22Rv1 (cell line): ENCODE measurements around the gene SAFB2.

ENCODE experiments used
- CTCF ChIP-seq: fragments of 450-650 bp; IDR thresholded peaks from 2 replicates; pipeline ENCODE4 v1.5.1; 2017; ENCODE audit warnings: mild to moderate bottlenecking
- ZFX ChIP-seq: fragments of 450-650 bp; IDR thresholded peaks from 2 replicates; pipeline ENCODE4 v1.6.1; 2017; ENCODE audit warnings: antibody characterized with exemption, borderline replicate concordance

DNA sequence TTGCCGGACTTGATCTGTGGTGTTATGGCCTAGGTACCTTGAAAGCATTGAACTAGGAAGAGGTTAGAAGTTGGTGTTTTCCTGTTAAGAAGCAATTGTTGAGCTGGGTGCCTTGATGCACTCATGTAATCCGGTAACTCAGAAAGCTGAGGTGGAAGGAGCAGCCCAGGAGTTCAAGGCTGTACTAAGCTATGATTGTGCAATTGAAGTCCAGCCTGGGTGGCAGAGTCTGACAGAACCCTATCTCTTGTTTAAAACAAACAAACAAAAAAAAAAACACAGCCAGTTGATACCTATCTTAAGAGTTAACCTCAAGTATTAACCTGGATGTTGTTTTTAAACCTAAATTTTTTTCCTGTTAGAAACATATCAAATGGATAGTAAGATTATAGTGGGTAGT, 19.6 kb upstream of the SAFB2 start:
- TF ChIP-seq CTCF (no peak), ZFX (no peak)
